Ovary (tissue), 3 donors: Measurements from ENCODE around the gene BLOC1S3.

Source experiments
- EP300 ChIP-seq: sonication (generic); formaldehyde crosslinking; IDR thresholded peaks from one replicate; pipeline ENCODE4 v1.6.1; 2017; ENCODE audit warnings: antibody characterized with exemption
- POLR2A ChIP-seq: fragments of 450-650 bp; IDR thresholded peaks from one replicate; pipeline ENCODE4 v1.6.1; 2017; ENCODE audit warnings: antibody characterized with exemption, mild to moderate bottlenecking, moderate library complexity
- TF ChIP-seq, protein P1 (sequence below), 3 donors: fragments of 450-650 bp in 2 of 3; fragments of 200-600 bp in 1 of 3; IDR thresholded peaks; one replicate each; pipeline versions ENCODE4 v1.5.1 to v1.8.0; 2016 to 2022; ENCODE audit warnings: antibody characterized with exemption in 3 of 3, mild to moderate bottlenecking in 1 of 3
- donor health status: DM: no; HTN: no; CAD: no.

DNA sequence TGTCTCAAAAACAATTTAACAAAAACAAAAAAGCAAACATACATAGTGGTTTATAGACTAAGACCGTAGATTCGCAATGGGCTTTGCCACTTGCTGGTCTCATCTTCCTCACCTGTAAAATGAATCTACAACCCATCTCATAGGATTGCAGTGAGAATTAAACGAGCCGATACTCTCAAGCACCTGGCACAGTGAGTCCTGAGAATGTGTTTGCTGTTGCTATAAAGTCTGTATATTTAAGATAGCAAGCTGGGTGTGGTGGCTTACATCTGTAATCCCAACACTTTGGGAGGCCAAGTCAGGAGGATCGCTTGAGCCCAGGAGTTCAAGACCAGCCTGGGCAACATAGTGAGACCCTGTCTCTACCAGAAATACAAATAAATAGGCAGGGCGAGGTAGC, 44.1 kb downstream of the BLOC1S3 start:
- TF ChIP-seq, protein P1, sequence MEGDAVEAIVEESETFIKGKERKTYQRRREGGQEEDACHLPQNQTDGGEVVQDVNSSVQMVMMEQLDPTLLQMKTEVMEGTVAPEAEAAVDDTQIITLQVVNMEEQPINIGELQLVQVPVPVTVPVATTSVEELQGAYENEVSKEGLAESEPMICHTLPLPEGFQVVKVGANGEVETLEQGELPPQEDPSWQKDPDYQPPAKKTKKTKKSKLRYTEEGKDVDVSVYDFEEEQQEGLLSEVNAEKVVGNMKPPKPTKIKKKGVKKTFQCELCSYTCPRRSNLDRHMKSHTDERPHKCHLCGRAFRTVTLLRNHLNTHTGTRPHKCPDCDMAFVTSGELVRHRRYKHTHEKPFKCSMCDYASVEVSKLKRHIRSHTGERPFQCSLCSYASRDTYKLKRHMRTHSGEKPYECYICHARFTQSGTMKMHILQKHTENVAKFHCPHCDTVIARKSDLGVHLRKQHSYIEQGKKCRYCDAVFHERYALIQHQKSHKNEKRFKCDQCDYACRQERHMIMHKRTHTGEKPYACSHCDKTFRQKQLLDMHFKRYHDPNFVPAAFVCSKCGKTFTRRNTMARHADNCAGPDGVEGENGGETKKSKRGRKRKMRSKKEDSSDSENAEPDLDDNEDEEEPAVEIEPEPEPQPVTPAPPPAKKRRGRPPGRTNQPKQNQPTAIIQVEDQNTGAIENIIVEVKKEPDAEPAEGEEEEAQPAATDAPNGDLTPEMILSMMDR (IDR thresholded peaks at IDR 0.05), result no peak
- TF ChIP-seq EP300 (no peak), POLR2A (no peak)
